GM13976 (cell line): ENCODE data around the gene RECK.

Experiments used
- DNase-seq: peaks from one replicate; pipeline ENCODE4 v3.0.0; 2012; ENCODE audit warnings: low spot score
- in situ Hi-C: fragments of 300-500 bp; cut with MboI; formaldehyde crosslinking; loops from one replicate; pipeline ENCODE4 v1.12.0; 2022; ENCODE audit warnings: low sequenced_read_pairs, mixed read lengths, inconsistent platforms; ENCODE audit not compliant: unreplicated experiment
- TF ChIP-seq, protein P1 (sequence below): IDR thresholded peaks from 2 replicates; pipeline ENCODE4 v1.5.1; 2012; ENCODE audit warnings: borderline replicate concordance, mild to moderate bottlenecking; ENCODE audit not compliant: insufficient read depth; ENCODE audit errors: extremely low read depth, missing control alignments, control extremely low read depth

Gene RECK

DNA sequence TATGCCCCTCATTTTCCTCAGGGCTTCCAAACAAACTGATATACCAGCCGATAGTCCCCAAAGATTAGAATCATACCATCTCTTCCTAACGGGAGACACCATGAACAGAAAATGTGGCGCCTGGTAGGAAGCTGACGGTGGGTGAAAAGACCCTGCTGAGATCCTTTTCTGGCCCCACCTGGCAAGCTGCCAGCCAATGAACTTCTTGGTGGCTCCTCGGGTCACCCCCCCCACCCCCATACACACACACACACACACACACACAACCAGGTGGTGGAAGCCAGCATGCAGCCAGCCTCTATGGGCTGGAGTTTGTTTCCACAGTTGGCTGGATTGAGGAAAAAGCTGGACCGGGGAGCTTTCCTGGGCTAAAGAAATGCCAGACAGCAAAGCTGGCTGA lies 127.7 kb downstream of the RECK start:
- TF ChIP-seq, protein P1, sequence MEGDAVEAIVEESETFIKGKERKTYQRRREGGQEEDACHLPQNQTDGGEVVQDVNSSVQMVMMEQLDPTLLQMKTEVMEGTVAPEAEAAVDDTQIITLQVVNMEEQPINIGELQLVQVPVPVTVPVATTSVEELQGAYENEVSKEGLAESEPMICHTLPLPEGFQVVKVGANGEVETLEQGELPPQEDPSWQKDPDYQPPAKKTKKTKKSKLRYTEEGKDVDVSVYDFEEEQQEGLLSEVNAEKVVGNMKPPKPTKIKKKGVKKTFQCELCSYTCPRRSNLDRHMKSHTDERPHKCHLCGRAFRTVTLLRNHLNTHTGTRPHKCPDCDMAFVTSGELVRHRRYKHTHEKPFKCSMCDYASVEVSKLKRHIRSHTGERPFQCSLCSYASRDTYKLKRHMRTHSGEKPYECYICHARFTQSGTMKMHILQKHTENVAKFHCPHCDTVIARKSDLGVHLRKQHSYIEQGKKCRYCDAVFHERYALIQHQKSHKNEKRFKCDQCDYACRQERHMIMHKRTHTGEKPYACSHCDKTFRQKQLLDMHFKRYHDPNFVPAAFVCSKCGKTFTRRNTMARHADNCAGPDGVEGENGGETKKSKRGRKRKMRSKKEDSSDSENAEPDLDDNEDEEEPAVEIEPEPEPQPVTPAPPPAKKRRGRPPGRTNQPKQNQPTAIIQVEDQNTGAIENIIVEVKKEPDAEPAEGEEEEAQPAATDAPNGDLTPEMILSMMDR: no peak
- in situ Hi-C loops: no loop called here
- DNase-seq: no peak

DNA sequence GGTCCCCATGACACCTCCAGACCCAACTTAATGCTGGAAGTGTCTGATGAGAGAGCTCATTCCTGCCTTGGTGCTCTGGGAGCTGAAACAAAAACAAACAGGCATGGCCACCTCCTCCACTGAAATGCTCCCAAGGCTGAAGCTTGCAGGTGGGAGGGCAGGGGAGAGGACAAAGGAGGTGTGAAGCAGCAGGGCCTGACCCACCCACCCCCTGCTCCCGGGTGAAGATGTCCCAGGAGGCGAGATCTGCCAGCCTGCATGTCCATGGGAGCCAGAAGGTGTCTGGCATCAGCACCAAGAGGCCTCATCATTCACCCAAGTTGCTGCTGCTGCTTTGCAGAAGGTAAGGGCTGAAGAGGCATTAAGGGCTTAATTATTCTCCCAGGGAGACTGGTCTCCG lies 128.3 kb downstream of the RECK start:
- TF ChIP-seq, protein P1: no peak
- no peak for DNase-seq
- in situ Hi-C loops: loop anchor here (5.0 kb wide), 1 partner anchor 63 kb away; no protein-coding TSS in a partner anchor

DNA sequence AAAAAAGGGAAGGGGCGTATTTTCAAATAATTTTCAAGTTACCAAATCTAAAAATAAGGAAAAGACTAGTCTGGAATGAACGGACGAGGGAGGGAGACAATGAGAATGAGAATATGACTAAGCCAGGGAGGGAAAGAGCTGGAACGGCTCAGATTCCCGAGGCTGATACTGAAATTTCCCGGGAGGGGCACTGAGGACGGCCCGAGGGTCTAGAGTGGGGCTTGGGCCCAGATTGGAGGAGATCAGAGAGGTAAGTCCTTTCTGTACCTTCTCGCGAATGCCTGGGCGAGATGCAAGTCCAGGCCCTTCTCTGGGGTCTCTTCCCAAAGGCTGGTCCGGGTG lies 129.1 kb downstream of the RECK start:
- TF ChIP-seq, protein P1: no peak
- DNase-seq: no peak
- in situ Hi-C loops: loop anchor here (5.0 kb wide), 1 partner anchor 63 kb away; no protein-coding TSS in a partner anchor

DNA sequence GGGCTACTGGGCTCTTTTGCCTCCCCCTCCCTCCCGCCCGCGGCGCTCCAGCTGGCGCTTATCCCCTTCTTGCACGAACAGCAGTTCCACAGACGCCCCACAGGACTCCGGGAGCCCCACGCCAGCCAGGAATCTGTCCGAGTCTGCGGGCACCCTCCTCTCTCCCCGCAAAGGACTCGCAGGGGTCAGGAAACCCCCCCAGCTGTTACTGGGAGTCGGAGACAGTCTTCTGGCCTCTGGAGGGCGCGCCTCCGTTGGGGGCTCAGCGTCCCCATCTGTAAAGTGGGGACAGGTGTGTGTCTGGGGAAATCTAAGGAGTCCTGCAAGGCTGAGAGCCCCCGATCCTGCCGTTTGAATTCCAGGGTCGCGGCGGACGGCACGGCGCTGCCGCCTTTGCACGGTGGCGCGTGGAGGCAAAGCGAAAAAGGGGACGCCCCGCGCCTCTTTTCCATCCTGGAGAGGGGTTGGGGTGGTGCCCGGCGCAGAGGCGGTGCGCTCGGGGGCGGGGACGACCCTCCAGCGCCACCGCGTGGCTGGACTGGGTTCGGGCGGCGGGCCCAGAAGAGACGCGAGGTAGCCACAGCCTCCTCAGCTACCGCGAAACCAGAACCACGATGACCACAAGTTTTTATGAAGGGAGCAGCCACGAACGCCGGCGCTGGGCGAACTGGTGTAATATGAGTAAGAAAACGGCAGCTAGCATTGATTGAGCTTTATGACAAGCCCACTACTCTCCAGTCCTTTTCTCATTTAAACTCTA lies 129.6 kb downstream of the RECK start:
- in situ Hi-C loops: loop anchor here (5.0 kb wide), 1 partner anchor 64 kb away; no protein-coding TSS in a partner anchor
- TF ChIP-seq, protein P1: peak; percentile 99
- DNase-seq: peak; percentile 96

DNA sequence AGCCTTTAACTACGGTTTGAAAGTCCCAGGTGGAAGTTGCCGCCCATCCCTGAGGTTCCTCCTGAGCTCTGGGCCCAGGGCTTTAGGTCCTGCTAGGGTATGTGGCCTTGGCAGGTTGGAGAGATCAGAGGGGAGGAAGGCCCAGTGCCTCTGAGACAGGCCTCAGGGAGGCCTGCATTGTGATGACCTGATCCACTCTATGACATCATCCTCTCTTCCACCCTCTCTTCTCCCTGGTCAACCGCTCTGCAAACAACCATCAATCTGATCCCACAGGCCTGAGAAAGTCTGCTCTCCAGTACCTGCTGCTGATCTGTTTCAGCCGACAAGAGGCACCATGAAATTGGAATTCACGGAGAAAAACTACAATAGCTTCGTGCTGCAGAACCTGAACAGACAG lies 132.5 kb downstream of the RECK start, which contains the start of gene CCIN:
CCIN (plus strand) TSS at position 223 of the 400 bp plus-strand sequence; CDS start at position 338, 115 bp downstream.
- in situ Hi-C loops: loop anchor here (5.0 kb wide), 1 partner anchor 67 kb away; no protein-coding TSS in a partner anchor
- TF ChIP-seq, protein P1: no peak
- DNase-seq: no peak

DNA sequence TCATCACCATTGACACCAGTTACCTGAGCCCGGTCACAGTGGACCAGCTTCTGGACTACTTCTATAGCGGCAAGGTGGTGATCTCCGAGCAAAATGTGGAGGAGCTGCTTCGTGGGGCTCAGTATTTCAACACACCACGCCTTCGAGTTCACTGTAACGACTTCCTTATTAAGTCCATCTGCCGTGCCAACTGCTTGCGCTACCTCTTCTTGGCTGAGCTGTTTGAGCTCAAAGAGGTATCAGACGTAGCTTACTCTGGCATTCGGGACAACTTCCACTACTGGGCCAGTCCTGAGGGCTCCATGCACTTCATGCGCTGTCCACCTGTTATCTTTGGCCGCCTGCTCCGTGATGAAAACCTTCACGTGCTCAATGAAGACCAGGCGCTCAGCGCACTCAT lies 133.0 kb downstream of the RECK start:
- no peak for DNase-seq
- TF ChIP-seq, protein P1: no peak
- in situ Hi-C loops: loop anchor here (5.0 kb wide), 1 partner anchor 67 kb away; no protein-coding TSS in a partner anchor
